SK-N-MC (cell line): Measurements from ENCODE around the gene SSTR3.
"Not testable (repeated sequence)": the region's sequence is repeated elsewhere in the genome, so short reads cannot be mapped to it uniquely, and the experiment has no call there.

Experiments used
- DNase-seq: peaks from one replicate; pipeline ENCODE4 v3.0.0-alpha.2; 2011; ENCODE audit warnings: low read depth, low spot score
- H3K27ac ChIP-seq: fragments of 200-600 bp; sonication (generic); 2 replicates; pipeline ENCODE4 v1.5.1; 2016; ENCODE audit warnings: mixed run types
- H3K36me3 ChIP-seq: fragments of 200-600 bp; sonication (generic); 2 replicates; pipeline ENCODE4 v1.6.1; 2017; ENCODE audit warnings: antibody characterized with exemption, low read length, mixed read lengths; ENCODE audit not compliant: insufficient read depth
- H3K4me3 ChIP-seq: fragments of 200-600 bp; sonication (generic); 2 replicates; pipeline ENCODE4 v1.5.1; 2016
- H3K9ac ChIP-seq: fragments of 200-600 bp; sonication (generic); 2 replicates; pipeline ENCODE4 v1.8.0; 2017; ENCODE audit warnings: mixed run types, mixed read lengths; ENCODE audit not compliant: insufficient read length
- H3K9me3 ChIP-seq: fragments of 200-600 bp; sonication (generic); 2 replicates; pipeline ENCODE4 v1.6.1; 2017; ENCODE audit warnings: low read depth, mild to moderate bottlenecking, antibody characterized with exemption, low read length, moderate library complexity, mixed read lengths
- EZH2 ChIP-seq: fragments of 200-600 bp; sonication (generic); IDR thresholded peaks from one replicate; pipeline ENCODE4 v1.6.1; 2017; ENCODE audit warnings: antibody characterized with exemption
- FOXP2 ChIP-seq: optimal IDR thresholded peaks from 2 replicates; pipeline ENCODE3; 2011; ENCODE audit warnings: mild to moderate bottlenecking, moderate library complexity; ENCODE audit not compliant: insufficient read depth; ENCODE audit errors: extremely low read length, control extremely low read depth
- POLR2AphosphoS5 ChIP-seq: IDR thresholded peaks from 2 replicates; pipeline ENCODE4 v1.6.1; 2012; ENCODE audit warnings: mild to moderate bottlenecking, low read depth, low read length, borderline replicate concordance

SSTR3 gene

DNA sequence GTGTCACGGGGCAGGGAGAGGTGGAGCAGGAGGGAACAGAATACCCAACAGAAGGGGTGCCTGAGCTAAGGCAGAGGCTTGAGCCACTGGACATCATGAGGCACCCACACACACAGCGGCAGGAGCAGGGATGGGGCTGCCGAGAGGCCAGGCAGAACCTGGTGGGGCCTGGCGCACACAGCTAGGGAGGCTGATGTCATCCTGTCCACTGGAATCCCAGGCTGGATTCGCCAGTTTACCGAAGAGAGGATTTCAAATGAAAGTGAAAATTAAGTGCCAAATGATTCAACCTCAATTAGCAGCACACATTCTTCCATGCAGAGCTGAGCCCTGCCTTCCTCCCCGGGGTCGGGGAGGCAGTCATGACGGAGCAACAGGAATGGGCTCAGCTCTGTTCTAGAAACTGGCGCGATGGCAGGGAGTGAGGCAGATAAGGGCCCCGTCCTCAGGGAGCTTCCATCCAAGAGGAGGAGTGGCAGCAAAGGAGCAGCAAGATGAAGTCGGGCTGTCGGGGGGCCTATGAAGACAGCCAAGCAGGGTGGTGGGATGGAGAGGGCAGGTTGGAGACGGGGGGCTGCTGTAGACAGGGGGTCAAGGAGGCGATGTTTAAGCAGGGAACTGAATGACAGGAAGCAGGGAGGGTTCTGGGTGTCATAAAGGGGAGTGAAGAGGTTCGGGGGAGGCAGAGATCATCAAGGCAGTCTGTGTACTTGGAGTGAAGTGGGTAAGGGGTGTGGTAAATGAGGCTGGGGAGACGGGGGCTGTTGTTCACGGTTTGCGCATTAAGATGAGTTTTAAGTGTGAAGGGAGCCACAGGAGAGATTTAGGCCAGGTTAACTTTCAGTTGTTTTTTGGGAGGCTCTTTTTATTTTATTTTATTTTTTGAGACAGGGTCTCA, 25.3 kb upstream of the SSTR3 start:
- no peak overlapping the region for H3K27ac ChIP-seq
- no peak overlapping the region for H3K4me3 ChIP-seq
- no peak for DNase-seq
- no peak for TF ChIP-seq FOXP2
- no peak for TF ChIP-seq POLR2AphosphoS5
- no peak for TF ChIP-seq EZH2
- no peaks in the 10 kb centered on the region for H3K9me3 ChIP-seq
- H3K36me3 ChIP-seq = no peaks in the 10 kb centered on the region
- H3K9ac ChIP-seq = no peak overlapping the region

DNA sequence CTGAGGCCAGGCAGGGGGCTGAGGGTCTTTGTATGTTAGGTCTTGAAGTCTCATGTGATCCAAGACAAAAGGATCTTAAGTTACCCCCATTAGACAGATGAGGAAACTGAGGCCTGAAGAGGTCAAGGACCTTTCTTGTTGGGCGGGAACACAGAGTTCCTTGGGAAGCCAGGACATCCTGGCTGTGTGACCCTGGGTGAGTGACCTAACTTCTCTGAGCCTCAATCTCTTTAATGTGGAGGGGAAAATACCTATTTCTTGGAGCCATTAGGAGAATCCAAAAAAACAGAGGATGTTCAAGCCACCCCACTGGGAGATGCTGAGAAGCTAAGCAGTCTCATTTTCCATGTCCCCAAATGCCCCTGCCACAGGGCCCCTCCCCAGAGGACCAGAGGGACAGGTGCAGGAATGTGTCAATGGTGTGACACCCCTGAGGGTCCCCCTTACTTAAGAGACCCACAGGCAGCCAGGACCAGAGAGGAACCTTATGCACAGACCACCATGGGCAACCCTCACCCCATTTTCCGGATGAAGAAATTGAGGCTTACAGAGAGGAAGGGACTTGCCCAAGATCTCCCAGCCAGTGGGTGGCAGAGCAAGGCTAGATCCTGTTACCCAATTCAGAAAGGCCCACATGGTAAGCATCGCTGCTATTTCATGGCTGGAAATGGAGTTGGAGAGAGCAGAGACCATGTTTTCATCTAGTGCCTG, 23.8 kb upstream of the SSTR3 start:
- DNase-seq = no peak
- no peaks in the 10 kb centered on the region for H3K36me3 ChIP-seq
- no peaks in the 10 kb centered on the region for H3K9me3 ChIP-seq
- H3K27ac ChIP-seq = no peak overlapping the region
- H3K9ac ChIP-seq = no peak overlapping the region
- H3K4me3 ChIP-seq = no peak overlapping the region
- no peak for TF ChIP-seq POLR2AphosphoS5
- TF ChIP-seq FOXP2 = no peak
- no peak for TF ChIP-seq EZH2

DNA sequence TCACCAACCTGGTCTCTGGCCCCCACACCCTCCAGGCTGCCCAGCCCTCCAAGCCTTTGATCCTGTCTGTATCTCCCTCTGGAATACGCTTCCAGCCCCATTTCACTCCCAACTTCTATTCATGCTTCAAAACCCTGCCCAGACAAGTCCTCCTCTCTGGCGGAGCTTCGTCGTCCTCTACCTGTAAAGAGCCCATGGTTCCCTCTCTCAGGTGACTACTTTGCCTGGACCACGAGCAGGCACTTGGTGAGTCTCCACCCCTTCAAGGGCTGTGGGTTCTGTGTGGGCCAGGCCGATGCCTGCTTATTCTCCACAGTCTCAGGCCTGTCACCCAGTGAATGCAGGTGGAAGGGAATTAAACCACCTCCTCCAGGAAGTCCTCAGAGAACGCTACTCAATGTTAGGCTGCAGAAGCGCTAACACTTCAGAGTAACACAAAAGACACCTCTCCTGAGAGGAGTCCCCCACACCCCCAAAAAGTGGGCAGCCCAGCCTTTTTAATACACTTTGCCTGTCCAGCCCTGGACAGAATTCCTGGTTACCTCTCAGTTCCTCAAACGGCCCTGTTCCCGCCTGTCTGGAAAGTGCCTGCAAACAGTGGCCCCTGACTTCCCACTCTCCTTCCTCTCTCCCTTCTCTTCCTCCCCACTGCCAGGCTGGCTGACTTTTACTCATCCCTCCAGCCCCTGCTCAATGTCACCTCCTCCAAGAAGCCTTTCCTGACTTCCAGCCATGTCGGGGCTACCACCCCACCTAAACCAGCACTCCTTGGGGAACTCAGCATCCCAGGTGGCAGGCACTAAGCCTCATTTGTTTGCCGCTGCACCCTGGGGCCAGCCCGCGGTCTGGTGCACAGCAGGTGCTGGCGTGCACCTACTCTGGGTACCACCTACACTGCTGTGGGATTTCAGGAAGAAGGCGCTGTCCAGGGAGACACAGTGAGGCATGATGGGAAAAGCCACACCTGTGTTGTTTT, 22.7 kb upstream of the SSTR3 start:
- TF ChIP-seq FOXP2 = no peak
- no peak for TF ChIP-seq POLR2AphosphoS5
- no peak for TF ChIP-seq EZH2
- no peak overlapping the region for H3K27ac ChIP-seq
- no peaks in the 10 kb centered on the region for H3K36me3 ChIP-seq
- no peaks in the 10 kb centered on the region for H3K9me3 ChIP-seq
- no peak for DNase-seq
- H3K4me3 ChIP-seq = no peak overlapping the region
- no peak overlapping the region for H3K9ac ChIP-seq

DNA sequence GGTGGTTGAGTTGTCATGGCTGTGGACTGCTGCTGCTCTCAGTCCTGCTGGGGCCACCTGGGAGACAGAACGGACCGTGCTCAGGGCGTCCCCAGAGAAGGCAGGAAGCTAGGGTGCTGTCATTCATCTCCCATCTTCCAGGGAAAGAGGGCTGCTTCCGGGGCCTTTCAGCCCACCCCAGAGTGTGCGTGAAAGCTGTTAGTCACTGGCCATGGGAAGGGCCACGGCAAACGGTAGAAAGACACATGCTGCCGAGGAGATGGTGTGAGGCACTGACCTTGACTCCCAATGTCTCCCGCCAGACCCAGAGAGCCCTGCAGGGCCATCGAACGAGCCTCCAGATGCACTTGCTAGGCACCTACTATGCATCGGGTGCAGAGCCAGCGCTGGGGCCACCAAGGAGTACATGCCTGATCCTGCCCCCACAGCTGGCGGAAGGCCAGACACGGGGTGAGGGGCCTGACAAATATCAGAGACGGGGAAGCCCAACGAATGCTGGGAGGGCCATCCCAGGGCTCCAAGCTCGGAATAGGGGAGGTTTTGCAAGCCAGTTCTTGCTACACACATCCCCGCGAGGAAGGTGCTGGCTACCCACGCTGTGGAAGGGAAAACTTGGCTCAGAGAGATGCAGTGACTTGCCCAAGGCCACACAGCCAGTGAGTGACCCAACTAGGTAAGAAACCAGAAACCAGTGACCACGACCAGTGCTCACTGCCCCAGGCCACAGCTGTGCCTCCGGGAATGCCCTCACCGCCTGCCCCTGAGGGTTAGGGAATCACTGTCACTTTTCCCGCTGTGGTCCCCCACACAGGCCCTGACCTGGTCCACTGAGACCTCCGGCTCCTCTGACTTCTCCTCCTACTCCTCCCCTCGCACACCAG, 21.7 kb upstream of the SSTR3 start:
- H3K27ac ChIP-seq = no peak overlapping the region
- H3K36me3 ChIP-seq = no peaks in the 10 kb centered on the region

DNA sequence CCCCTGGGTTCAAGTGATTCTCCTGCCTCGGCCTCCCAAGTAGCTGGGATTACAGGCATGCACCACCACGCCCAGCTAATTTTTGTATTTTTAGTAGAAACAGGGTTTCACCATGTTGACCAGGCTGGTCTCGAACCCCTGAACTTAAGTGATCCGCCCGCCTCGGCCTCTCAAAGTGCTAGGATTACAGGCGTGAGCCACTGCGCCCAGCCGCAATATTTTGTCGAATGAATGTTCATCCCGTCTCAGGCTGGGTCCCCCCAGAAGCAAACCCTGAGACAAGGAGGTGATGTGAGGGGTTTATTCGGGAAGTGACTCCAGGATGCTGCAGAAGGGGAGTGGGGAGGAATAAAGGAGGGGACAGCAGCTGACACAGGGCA, 21.1 kb upstream of the SSTR3 start:
- H3K27ac ChIP-seq, H3K4me3 ChIP-seq, H3K9me3 ChIP-seq, DNase-seq, H3K36me3 ChIP-seq, H3K9ac ChIP-seq: not testable (repeated sequence)

More for the DNA sequence above, 21.7 kb upstream of the SSTR3 start:
- no peak overlapping the region for H3K4me3 ChIP-seq
- H3K9ac ChIP-seq = no peak overlapping the region
- DNase-seq = no peak
- TF ChIP-seq POLR2AphosphoS5 = no peak
- TF ChIP-seq FOXP2 = no peak
- no peak for TF ChIP-seq EZH2
- no peaks in the 10 kb centered on the region for H3K9me3 ChIP-seq

DNA sequence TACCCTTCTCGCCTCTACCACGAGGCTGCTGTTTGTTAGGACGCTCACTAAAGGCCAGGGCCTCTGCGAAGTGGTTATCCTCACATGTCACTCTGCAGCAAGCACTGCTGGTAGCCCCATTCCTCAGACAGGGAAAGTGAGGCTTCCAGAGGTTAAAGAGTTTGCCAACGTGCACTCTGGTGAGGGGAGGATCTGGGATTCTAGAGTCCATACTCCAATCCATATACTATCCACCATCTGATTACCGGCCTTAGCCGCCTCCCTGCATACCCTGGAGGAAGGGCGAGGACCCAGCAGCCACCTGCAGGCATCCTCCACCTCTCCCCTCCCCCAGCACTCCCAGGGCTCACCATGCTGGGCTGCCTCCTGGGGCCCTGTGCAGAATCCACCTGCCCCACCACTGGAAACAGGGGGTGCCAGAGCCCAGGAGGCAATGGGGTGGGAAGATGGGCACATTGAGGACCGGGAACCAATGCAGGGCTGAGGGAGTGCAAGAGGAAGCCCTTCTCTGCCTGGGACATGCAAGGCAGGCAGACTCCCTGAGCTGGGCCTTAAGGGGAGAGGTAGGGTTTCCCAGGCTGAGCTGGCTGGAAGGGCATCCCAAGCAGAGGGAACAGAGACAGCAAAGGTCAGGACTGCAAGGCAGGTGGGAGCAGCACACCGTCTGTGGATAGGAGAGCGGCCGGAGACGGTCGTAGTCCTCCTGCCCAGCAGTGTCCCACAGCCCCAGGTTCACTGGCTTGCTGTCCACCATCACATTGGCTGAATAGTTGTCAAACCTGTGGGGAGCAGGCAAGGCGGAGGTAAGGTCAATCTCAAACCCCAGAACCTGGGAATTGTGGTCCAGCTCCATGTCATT, 20.1 kb upstream of the SSTR3 start:
- H3K36me3 ChIP-seq = no peaks in the 10 kb centered on the region
- no peak for DNase-seq
- no peak overlapping the region for H3K9ac ChIP-seq
- no peak overlapping the region for H3K27ac ChIP-seq
- H3K4me3 ChIP-seq = no peak overlapping the region
- TF ChIP-seq EZH2 (no peak), POLR2AphosphoS5 (no peak), FOXP2 (no peak)
- H3K9me3 ChIP-seq = no peaks in the 10 kb centered on the region
